HG03342 (cell line): Measurements from ENCODE around the gene HMGB4.

Experiments used
- ATAC-seq: cut with Tn5 transposase; IDR thresholded peaks from one replicate; pipeline ENCODE4 v1.9.1; 2021; ENCODE audit warnings: mild to moderate bottlenecking, moderate library complexity; ENCODE audit not compliant: unreplicated experiment

Gene HMGB4

DNA sequence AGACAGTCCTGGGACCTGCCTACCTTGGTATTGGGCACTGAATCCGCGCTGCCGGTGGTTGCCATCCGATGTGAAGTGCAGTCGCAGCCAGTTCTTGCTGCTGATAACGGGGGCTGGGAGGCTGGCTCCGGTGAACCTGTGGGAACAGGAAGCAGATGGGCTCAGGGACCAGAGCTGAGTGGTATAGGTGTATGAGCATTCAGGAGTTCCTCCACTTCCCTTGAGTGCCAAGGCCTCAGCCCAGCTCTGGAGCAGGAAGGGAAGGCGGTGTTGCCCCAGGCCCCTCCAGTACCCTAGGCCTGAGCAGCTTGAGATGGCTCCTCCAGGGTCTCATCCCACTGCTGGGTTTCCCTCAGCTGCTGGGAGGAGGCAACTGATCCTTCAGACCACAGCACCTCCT is 17.0 kb upstream of the HMGB4 start:
- no peak for ATAC-seq

DNA sequence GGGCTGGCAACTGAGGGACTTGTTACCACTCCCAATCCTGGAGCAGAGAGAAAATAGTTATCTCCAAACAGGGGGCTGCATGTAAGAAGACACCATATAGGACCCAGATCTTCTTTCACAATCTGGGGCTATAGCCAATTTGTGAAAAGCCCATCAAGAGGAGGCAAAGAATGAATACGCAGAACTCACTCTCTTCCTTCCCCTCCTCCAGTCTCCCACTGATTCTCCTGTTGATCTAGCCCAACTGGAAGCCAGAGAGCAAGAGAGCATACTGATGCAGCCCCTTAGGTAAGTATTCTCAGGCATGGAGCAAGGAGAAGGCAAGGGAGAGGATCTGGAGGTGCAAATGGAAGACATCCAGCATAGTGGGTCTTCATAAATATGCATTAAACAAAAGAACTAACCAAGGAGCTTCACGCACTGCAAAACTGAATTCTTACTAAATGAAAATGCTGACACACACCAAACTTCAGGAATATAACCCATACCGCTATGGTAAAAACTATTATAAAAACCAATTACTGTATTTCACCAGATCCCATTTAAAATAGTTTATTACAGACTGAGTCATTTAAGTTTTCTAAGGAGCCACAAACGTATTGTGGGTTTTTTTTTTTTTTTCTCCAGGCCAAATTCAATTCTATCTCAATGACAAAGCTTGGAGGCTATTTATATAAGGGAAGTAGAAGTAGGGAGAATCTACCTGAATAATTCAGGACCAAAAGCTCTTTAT is 15.5 kb upstream of the HMGB4 start:
- ATAC-seq: no peak

DNA sequence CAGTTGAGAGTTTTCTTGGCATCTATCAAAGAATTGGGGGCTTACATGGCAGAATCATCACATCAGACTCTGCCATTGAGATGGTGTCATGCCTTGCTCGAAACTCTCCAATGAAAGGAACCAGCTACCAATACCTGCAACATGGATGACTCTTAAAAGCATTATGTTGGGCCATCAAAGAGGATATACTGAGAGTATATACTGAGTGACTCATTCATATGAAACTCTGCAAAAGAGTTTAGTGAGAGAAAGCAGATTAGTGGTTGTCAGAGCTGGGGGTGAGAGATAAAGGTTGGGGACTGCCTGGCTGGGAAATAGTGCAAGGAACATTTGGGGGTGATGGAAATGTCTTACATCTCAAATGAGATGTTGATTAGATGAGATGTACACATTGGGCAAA is 14.7 kb upstream of the HMGB4 start:
- ATAC-seq: no peak

DNA sequence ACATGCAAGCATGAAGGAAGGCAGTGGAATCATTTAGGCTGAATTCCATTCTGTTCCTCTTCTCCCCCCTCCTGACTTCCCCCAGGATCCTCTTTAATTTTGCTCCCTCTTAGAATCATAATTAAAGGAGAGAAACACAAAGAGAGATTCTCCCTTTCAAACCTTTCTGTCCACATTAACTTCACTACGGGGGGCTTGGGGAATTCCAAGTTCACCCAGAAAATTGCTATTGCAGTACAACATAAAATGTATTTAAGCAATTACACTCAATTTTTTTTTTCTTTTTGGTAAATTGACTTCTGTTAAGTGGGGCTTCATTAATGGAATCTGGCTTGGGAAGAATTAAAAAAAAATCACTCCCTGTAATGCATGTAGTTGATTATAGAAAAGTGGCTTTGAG is 13.4 kb upstream of the HMGB4 start:
- ATAC-seq: no peak

DNA sequence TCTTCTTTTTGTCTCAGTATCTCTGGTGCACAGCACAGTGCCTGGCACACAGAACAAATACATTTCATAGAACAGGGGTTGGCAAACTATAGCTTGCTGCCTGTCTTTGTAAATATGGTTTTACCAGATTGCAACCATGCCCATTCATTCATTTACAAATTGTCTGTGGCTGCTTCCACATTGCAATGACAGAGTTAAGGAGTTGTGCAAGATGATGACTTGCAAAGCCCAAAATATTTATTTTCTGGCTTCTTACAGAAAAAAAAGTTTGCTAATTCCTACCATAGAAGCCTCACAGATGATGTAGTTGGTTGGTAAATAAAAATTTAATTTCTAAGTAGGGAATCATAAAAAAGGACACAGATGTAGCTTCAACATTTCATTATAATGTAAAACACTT is 11.2 kb upstream of the HMGB4 start:
- no peak for ATAC-seq

DNA sequence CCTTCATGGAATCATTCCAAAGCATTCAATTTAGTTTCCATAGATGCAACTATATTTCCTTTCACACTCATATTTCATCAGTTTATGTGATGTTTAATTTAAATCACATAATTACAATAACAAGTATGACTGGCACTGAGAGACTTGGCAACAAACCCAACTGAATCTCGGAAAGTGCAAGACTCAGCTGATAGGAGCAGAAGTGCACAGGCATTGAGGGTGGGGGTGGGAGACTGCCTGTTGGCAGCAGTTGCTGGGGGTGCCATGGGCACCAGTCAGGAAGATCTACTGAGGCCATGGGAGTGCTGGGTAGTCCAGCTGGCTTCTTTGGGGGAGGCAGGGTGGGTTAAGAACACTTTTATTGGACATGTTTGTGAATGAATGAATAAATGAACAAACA is 10.4 kb upstream of the HMGB4 start:
- ATAC-seq: no peak

DNA sequence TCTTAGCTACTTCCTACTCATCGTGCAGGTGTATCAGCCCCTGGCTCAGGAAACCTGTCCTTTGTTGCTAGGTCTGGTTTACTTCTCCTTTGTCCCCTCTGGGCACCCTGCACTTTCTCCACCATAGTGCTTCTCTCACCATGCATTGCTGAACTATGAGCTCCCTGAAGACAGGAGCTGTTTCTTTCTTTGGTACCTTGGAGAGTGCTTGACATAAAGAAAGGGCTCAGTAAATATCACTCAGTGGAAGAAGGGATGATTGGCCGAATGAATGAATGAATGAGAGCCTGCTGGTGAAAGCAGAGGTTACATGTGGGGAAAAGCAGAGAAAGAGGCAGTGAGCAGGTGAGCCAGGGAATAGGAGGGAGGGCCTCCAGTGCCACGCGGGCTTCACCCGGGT is 9.8 kb upstream of the HMGB4 start:
- ATAC-seq: no peak

DNA sequence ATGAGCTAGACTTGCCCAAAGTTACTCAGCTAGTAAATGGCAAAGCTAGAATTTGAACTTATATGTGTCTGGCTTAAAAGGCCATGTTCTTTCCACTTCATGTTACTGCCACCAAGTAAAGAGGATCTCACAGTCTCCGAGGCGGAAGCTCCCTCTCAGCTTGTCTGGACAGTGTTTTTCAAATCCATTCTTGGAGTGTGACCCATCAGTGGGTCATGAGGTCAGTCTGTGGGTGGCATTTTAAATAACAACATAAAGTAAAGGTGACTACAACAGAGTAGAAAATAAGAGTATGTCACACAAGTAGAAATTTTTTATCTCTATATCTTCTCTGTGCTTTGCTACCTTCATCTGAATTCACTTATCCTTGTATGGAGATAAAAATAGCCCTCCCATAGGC is 3.2 kb upstream of the HMGB4 start:
- ATAC-seq: no peak

DNA sequence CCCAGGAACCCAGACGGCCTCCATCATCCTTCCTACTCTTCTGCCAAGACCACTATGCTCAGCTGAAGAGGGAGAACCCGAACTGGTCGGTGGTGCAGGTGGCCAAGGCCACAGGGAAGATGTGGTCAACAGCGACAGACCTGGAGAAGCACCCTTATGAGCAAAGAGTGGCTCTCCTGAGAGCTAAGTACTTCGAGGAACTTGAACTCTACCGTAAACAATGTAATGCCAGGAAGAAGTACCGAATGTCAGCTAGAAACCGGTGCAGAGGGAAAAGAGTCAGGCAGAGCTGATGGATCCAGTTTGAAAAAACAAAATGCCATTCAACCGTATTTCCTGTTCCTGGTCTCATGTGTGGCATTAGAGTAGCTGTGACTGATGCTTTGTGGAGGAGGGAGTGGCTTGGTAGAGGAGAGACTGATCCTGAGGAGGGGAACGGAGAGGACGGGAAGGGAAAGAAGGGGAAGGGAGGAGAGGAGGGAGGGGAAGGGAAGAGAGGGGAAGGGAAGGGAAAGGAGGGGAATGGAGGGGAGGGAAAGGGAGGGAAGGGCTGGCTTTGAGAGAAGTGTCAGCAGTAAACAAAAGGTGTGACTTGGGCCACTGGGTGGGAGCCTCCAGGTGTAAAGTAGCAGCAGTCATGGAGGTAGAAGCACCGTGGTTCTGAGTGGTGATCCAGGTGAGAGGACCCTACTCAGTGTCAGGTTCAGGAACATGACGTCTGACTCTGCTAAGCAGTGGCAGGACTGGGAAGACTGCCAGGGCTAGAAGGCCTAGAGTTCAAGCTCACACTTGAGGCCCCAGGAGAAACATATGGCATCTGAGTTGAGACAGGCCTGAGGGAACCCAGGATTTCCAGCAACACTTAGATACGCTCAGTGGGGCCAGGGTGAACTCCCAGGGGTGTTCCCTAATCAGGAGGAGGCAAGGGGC is 846 bp downstream of the HMGB4 start:
- no peak for ATAC-seq

DNA sequence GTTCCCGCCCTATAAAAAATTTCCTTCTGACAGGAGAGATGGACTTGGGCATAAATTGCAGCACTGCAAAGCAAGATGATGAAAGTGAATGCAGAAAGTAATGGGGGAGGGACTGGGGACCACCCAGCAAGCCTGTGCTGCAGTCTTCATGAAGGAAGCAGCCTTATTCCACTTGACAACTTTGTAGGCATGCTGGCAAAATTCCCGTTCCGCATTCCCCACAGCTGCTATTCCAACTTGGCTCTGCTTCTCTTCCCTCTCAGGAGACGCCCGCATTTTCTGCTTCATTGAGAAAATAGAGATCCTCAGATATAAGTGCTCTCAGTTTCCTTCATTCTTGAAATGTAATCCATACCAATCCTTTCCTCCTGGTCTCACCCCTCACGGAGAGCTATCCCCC is 2.4 kb downstream of the HMGB4 start:
- no peak for ATAC-seq

DNA sequence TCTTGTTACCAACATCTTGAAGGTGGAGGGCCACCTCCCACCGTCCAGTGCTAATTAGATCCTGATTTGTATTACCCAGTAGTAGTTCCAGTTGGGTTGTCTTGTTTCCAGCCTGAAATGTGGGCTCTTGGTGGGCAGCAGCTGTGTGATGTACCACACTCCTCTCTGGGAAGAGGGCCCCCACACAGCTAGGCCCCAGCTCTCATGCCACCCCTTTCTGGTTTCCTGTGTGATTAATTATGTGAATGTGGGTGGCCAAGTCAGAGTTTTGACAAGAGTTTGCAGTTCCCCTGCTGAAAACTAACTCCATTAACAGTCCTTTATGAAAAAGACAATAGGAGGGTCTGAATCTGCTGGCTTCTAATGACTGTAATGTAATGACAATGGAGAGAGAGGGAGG is 3.8 kb downstream of the HMGB4 start:
- no peak for ATAC-seq

DNA sequence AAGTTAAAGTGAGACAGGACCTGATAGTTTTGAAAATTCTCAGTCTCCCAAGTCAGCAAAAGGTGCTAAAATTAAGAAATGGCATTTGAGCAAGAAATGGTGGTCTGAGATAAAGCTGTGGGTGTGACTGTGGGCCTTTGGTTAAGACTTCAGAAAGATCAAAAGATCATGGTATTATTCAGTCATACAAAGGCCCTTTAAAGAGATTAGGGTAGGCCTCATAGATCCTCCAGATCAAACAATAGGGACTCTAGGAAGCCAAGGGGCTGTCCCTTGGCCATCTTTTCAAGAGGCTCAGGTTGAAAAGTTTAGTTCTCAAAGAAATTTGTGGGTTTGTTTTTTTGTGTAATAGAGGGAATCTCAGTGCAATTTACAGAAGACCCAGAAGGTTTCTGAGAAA is 8.4 kb downstream of the HMGB4 start:
- ATAC-seq: no peak

DNA sequence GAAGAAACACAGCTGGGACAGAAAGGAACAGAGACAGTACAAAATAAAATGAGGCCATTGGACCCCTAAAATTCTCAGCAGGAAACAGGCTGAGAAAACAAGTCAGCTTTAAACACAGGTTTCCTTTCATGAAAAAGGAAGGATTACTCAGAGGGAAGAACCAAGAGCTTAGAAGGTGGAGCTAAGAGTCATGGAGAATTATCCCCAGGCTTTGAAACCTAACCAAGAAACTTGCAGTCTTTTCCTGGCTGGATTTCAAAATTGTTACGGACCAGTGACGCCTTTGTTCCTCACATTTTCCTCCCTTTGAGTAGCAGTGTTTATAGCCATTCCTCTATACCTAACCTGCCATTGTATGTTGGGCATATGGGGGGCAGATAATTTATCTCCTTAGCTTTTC is 8.8 kb downstream of the HMGB4 start:
- ATAC-seq: no peak

DNA sequence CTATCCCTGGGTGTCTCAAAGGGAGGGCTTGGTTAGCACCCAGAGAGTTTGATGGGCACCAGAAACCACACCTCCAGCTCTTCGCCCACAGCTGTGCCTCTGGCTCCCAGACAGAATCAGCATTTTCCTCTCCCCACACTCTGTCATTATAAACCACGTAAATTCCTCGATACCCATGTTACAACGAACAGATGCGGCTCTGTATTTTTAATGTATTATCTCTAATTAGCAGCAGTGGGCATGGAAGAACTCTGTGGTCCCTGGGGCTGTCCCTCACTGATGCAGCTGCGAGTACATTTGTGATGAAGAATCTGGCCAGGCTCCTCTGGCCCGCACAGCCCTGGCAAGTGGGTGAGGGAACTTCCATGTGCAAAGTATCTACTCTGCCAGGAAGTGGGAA is 10.8 kb downstream of the HMGB4 start:
- no peak for ATAC-seq

DNA sequence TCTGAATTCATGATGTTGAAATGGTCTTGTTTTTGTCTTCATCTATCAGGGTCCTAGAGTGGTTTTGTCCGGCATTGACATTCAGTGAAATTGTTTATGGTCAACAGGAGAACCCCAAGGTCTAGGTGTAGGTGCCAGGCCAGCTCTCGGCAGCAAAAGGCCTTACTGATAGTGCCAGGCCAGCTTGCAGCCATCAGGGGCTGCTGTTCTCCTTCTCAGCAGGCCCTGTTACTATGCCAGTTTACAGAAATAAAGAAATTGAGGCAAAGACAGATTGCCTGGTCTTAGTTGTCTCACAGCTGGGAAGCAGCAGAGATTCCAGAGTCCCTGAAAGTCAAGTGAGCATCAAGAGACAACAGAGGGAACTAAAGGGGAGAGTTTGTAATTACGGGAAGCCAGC is 12.0 kb downstream of the HMGB4 start:
- no peak for ATAC-seq

DNA sequence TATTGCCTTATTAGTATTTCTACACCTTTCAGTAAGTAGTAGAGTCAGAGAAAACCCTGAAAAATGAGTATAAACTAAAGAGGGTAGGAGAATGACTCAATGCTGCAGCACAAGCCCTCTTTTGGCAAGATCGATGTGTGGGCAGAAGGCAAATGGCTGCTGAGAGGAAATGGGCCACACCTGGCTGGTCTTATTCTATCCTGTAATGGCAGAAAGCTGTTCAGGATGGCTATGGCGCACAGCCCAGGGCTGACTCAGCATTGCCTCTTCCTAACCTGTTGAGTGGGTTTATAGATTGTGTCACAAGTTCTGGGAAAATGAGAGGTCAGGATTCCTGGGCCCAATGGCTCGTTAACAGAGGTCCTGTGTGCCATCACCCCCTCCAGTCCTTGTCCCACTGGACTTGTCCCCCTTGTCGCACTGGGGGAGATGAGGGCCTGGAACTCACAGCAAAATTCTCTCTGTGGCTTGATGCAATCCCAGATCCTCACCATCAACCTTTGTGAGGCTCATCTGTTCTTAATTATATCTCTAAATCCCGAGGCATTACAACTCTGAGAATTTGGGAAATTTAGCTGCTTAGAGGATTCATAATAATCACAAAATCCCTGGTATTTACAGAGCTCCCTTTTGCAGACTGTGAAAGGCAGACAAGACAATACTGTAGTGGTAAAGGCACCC is 13.2 kb downstream of the HMGB4 start:
- ATAC-seq: no peak

DNA sequence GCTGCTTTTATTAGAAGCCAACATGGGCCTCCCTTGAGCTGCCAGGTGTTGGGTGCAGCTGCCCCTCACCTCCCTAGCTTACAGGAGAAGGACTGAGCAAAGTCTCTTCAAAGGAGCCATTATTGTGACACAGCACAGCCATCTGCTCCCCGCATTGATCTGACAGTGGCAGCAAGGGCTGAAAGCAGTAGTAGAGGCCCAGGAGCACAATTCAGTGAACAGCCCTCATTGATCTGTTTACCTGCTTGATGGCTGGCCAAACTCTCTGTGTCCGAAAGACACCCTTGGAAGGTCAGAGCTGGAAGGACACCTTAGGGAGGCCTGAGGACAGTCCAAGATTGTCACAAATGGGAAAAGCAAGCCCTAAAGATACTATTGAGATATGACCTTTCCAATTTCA is 14.5 kb downstream of the HMGB4 start:
- no peak for ATAC-seq

DNA sequence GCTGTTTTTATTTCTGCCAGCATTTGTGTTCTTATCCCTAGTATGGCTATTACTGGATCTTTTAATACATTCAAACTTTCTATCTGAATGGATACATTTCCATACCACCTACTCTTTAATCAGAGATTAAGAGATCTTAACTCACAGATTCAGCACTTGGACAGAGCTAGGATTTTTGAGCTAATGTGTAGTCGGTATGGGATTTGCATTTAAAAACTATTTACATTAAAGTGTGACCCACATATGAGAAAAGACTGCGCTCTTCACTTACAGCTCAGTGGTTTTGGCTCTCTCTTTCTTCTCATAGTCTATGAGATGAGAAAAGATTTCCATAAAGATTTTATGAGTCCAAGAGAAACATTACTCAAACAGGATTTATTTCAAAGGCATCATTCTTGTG is 16.4 kb downstream of the HMGB4 start:
- ATAC-seq: no peak

DNA sequence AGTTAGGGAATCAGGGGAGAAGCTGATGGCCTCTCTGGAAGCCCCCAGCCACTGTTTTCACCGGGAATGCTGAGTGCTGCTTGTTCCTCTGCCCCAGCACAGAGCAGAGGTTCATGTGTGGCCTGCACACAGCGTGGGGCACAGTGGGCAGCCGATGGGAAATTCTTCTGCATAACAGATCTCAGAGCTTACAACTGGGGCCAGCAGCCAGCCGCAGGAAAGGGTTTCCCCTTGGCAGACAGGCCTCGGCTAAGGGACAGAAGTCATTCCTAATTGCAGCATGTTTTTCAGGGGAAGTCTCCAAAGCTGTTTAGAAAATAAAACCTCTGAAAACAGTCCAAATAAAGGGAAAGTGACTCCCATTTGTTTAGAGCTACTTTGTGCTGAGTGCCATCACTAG is 22.6 kb downstream of the HMGB4 start:
- ATAC-seq: no peak

DNA sequence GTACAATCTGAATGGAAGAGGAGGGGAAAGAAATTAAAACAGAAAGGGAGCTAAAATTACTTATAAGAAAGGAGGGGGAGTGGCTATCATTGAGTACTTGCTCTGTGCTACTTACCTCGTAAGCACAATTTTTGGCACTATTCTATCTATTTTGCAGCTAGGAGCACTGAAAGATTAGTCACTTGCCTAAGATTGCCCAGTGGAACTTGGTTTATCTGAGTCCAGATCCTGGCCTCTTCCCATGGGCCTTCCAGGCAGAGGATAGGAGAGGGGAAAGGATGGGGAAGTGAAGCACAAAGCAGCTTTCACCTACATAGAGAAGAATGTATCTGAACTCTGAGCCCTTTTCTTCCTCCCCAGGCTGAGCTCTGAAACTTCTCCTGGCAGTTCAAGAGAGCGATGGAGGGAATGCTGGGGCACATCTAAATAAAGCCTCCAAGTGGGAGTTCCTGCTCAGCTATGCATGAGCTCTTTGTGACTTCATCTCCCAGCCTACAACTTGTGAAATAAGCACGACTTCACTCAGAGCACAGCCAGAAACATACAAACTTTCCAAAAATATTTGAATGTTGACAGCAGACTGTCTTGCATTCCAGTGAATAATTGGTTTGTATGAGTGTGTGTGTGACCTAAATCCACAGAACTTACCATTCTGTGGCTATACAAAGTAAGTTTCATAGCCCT is 29.4 kb downstream of the HMGB4 start:
- ATAC-seq: no peak

DNA sequence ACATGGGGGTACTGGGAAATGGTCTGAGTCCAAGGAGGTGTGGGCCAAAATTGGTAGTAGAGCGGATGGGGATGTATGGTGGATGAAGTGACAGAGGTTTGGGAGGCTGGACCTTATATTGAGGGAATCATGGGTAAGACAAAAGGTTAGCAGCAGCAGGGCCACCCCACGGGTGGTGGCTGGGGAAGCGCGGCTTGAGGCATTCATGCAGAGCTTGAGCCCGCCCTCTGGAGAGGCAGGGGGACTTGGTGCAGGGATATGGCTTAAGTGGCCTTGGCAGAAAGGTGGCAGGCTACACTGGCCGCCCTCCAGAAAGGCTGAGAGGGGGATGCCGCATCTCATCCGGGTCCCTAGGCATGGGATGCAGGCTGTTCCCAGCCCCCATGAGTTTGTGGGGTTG is 31.5 kb downstream of the HMGB4 start:
- no peak for ATAC-seq
